ENCODE measurements around the gene CABYR.
"Not testable (repeated sequence)": the region's sequence is repeated elsewhere in the genome, so short reads cannot be mapped to it uniquely, and the experiment has no call there.

Gene CABYR

DNA sequence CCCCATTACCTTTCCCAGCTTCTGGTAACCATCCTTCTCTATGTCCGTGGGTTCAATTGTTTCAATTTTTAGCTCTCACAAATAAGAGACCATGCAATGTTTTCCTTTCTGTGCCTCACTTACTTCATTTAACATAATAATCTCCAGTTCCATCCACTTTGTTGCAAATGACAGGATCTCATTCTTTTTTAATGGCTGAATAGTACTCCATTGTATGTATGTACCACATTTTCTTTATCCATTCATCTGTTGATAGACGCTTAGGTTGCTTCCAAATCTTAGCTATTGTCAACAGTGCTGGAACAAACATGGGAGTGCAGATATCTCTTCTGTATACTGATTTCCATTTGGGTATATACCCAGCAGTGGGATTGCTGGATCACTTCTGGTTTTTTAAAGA, 1.8 kb downstream of the CABYR start:
- in situ Hi-C loops (cut with HindIII; ENCODE audit: low pct_unique_long_range_greater_than_20kb, low sequenced_read_pairs), result no loop called here
- DNase-seq (ENCODE audit: low read depth in 1 of 2, low spot score in 1 of 2), result no peak
- TF ChIP-seq JUND (IDR thresholded peaks at IDR 0.05; ENCODE audit: low read depth), result no peak

GRCh38 chr18:24142376-24142775, 3.5 kb downstream of the CABYR start:
- in situ Hi-C loops (cut with HindIII; ENCODE audit: low pct_unique_long_range_greater_than_20kb, low sequenced_read_pairs), result no loop called here
- no peak for TF ChIP-seq JUND (IDR thresholded peaks at IDR 0.05; ENCODE audit: low read depth)
- no peak for DNase-seq (ENCODE audit: low read depth in 1 of 2, low spot score in 1 of 2)

DNA sequence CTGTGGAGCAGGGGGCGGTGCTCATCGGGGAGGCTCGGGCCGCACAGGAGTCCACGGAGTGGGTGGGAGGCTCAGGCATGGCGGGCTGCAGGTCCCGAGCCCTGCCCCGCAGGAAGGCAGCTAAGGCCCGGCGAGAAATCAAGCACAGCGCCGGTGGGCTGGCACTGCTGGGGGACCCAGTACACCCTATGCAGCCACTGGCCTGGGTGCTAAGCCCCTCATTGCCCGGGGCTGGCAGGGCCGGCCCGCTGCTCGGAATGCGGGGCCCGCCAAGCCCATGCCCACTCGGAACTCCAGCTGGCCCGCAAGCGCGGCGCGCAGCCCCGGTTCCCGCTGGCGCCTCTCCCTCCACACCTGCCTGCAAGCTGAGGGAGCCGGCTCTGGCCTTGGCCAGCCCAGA, 10.7 kb downstream of the CABYR start:
- DNase-seq (ENCODE audit: low read depth in 1 of 2, low spot score in 1 of 2); in situ Hi-C loops (cut with HindIII; ENCODE audit: low pct_unique_long_range_greater_than_20kb, low sequenced_read_pairs): not testable (repeated sequence)

DNA sequence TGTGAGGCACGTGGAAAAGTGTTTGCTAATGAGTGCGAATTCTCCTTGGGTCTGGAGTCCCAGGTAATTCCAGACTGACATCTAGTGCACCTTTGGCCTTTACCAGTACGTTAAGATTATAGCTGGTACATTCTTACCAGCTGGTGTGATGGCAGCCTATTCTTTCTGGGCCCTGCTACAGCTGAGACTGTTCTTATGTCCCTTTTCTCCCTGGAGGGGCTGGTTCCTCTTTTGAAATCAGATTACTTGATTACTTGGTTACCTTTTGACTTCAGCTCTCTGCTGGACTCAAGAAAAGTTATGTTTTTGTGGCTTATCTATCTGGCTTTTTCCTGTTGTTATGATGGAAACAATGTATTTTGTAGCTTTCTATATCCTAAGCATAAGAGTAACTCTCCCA, 14.5 kb downstream of the CABYR start:
- TF ChIP-seq JUND (IDR thresholded peaks at IDR 0.05; ENCODE audit: low read depth), result no peak
- in situ Hi-C loops (cut with HindIII; ENCODE audit: low pct_unique_long_range_greater_than_20kb, low sequenced_read_pairs), result no loop called here
- no peak for DNase-seq (ENCODE audit: low read depth in 1 of 2, low spot score in 1 of 2)

GRCh38 chr18:24157855-24158254, 19.0 kb downstream of the CABYR start:
- in situ Hi-C loops (cut with HindIII; ENCODE audit: low pct_unique_long_range_greater_than_20kb, low sequenced_read_pairs), result no loop called here
- TF ChIP-seq JUND (IDR thresholded peaks at IDR 0.05; ENCODE audit: low read depth), result no peak
- DNase-seq (ENCODE audit: low read depth in 1 of 2, low spot score in 1 of 2), result no peak

- no peak for TF ChIP-seq JUND (IDR thresholded peaks at IDR 0.05; ENCODE audit: low read depth)
- in situ Hi-C loops (cut with HindIII; ENCODE audit: low pct_unique_long_range_greater_than_20kb, low sequenced_read_pairs), result no loop called here
- DNase-seq (ENCODE audit: low read depth in 1 of 2, low spot score in 1 of 2), result no peak
Observed at GRCh38 chr18:24160086-24160485, 21.2 kb downstream of the CABYR start.

DNA sequence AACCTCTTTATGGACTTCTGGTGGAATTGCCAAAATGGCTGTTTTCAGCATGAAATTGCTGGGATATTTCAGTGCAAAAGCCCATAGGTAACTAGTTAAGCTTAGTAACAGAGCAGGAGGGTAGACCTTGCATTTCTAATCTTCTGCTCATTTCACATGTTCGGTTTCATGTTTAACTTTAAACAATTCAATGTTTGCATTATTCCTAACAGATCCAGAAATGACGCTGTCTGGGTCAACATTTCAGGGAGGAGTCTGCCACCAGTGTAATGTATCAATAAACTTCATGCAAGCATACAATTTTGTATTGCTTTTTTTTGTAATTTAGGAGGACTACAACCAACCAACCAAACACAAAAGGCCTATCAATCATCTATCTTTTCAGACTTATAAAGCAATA, 22.4 kb downstream of the CABYR start:
- TF ChIP-seq JUND (IDR thresholded peaks at IDR 0.05; ENCODE audit: low read depth), result no peak
- DNase-seq (ENCODE audit: low read depth in 1 of 2, low spot score in 1 of 2), result no peak
- in situ Hi-C loops (cut with HindIII; ENCODE audit: low pct_unique_long_range_greater_than_20kb, low sequenced_read_pairs), result no loop called here

GRCh38 chr18:24168496-24168895, 29.6 kb downstream of the CABYR start:
- no peak for DNase-seq (ENCODE audit: low read depth in 1 of 2, low spot score in 1 of 2)
- no peak for TF ChIP-seq JUND (IDR thresholded peaks at IDR 0.05; ENCODE audit: low read depth)
- in situ Hi-C loops (cut with HindIII; ENCODE audit: low pct_unique_long_range_greater_than_20kb, low sequenced_read_pairs), result no loop called here

GRCh38 chr18:24170360-24170759, 31.5 kb downstream of the CABYR start:
- DNase-seq (ENCODE audit: low read depth in 1 of 2, low spot score in 1 of 2), result no peak
- in situ Hi-C loops (cut with HindIII; ENCODE audit: low pct_unique_long_range_greater_than_20kb, low sequenced_read_pairs), result no loop called here
- TF ChIP-seq JUND (IDR thresholded peaks at IDR 0.05; ENCODE audit: low read depth), result no peak

DNA sequence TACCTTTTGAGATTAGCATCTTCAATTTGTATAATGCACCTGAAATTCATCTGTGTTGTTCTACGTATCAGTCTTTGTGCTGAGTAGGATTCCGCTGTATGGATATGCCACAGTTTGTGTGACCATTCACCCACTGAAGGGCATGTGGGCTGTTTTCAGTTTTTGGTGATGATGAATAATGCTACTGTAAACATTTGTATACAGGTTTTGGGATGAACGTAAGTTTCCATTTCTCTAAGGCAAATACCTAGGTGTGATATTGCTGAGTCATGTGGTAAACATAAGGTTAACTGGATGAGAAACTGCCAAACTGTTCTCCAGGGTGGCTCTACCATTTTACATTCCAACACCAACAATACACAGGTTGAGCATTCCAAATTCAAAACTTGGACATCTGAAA, 35.1 kb downstream of the CABYR start:
- no peak for TF ChIP-seq JUND (IDR thresholded peaks at IDR 0.05; ENCODE audit: low read depth)
- peak in 1 of 2 experiments; percentile 9 for DNase-seq (ENCODE audit: low read depth in 1 of 2, low spot score in 1 of 2)
- in situ Hi-C loops (cut with HindIII; ENCODE audit: low pct_unique_long_range_greater_than_20kb, low sequenced_read_pairs), result no loop called here

GRCh38 chr18:24176727-24177416, 38.0 kb downstream of the CABYR start:
- peak in 1 of 2 experiments; percentile 53 for DNase-seq (ENCODE audit: low read depth in 1 of 2, low spot score in 1 of 2)
- TF ChIP-seq JUND (IDR thresholded peaks at IDR 0.05; ENCODE audit: low read depth), result no peak
- in situ Hi-C loops (cut with HindIII; ENCODE audit: low pct_unique_long_range_greater_than_20kb, low sequenced_read_pairs), result no loop called here

DNA sequence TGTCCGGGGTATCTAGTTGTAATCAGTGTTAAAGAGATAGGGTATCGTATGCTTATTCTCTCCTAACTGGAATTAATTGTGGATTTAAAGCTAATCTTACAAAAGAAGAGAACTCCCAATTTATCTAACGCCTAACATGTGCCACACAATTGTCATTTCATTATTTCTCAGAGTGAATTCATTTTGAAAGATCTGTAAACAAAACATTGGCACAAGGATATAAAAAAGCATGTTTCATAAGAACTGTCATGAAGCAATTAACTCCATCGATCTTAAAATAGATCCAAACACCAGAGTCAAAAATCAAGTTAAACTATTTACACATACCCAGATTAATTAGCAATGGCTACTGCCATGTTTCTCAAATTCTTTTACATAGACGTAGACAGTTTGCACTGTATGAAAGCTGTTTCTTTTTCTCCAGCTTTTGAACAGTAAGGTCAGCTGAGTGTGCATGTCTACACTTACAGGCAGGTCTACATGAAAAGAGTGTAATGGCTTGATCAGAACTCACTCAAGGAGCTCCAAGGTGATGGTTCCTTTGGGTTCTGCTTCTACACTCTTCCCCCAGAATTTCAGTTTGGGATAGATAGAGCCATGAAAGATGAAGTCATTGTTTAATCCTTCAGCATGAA, 38.8 kb downstream of the CABYR start:
- in situ Hi-C loops (cut with HindIII; ENCODE audit: low pct_unique_long_range_greater_than_20kb, low sequenced_read_pairs), result no loop called here
- no peak for TF ChIP-seq JUND (IDR thresholded peaks at IDR 0.05; ENCODE audit: low read depth)

GRCh38 chr18:24180048-24180447, 41.2 kb downstream of the CABYR start:
- no peak for DNase-seq (ENCODE audit: low read depth in 1 of 2, low spot score in 1 of 2)
- in situ Hi-C loops (cut with HindIII; ENCODE audit: low pct_unique_long_range_greater_than_20kb, low sequenced_read_pairs), result no loop called here
- TF ChIP-seq JUND (IDR thresholded peaks at IDR 0.05; ENCODE audit: low read depth), result no peak

More for the DNA sequence above, 38.8 kb downstream of the CABYR start:
- no peak for DNase-seq (ENCODE audit: low read depth in 1 of 2, low spot score in 1 of 2)

DNA sequence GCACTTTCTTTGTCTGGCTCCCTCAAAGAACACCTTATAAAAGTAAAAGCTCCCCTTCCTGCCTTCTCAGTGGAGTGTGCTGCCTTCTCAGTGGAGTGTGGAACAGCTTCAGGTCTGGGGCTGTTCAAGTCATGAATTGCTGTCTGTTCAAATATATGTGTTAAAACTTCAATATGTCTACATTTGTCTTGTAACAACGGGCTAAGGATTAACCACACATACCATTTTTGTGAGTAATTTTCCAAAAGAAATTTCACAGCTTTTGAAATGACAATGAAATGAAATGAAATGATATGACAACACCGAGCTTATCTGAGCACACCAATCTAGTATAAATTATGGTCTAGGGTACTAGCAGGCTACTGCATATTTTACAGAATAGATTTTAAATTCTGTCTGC, 42.9 kb downstream of the CABYR start:
- in situ Hi-C loops (cut with HindIII; ENCODE audit: low pct_unique_long_range_greater_than_20kb, low sequenced_read_pairs), result no loop called here
- DNase-seq (ENCODE audit: low read depth in 1 of 2, low spot score in 1 of 2), result no peak
- no peak for TF ChIP-seq JUND (IDR thresholded peaks at IDR 0.05; ENCODE audit: low read depth)

Measured in T47D (cell line).